Measurements from ENCODE around the gene DARS1.
"Not testable (repeated sequence)": the region's sequence is repeated elsewhere in the genome, so short reads cannot be mapped to it uniquely, and the experiment has no call there.

The DARS1 gene

GRCh38 chr2:135975702-135976101, 9.7 kb downstream of the DARS1 start:
- DNase-seq, result no peak

DNA sequence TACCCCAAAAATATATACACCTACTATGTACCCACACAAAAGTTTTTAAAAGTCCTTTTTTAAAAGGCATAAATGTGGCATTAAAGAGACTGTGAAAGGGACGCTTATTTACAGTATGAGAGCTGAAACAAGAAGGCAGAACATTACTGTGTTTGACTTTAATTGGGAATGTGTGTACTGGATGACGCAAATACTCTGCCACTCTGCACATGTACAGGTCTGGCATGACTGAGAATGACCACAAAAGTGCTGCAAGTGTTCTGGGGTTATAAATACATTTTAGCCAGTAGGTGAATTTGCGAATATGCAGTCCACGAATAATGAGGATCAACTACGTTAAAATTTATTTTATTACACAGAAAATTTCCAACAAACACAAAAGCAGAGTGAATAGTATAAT, 11.4 kb downstream of the DARS1 start:
- no peak for DNase-seq

DNA sequence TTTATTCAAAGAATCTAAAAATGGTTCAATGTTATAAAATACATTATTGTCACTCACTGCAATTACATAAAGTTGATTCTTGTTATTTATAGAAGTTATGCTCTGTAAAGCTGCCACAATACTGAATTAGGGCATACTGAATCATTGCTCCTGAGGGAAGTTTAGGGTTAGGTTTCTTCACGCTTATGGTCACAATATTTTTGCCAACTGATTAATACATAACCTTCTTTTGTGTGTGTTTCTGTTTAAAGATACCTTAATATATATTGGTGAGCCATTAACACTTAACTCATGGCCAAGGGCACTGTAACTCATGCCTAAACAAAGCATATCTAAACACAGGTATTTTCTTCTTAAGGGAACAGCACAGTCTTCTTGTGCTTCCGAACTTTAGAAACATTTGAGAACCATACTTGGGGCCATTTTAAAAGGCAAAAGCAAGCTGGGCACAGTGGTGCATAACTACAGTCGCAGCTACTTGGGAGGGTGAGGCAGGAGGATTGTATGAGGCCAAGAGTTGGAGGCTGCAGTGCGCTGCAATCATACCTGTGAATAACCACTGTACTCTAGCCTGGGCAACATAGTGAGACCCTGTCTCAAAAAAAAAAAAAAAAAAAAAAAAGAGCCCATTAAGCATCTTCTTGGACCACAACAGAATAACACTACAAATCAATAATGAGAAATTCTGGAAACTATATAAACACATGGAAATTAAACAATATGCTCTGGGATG, 15.6 kb downstream of the DARS1 start:
- no peak for DNase-seq

DNA sequence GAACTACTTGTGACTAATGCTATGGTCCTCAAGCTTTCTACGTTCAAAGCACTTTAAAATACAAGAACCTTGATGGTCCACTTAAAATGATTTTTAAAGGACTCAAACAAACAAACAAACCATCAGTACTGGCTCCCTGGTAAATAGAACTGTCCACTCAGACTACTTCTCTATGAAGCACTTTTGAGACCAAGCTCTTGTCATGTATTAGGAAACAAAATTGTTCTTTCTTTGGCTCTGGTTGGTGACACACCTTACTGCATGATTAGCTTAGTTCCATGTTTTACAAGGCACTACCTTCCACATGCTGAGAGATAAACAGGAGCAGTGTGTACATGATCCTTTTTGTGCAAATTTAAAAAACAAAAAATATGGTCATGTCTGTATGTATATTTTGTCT, 19.7 kb downstream of the DARS1 start:
- DNase-seq, result no peak

DNA sequence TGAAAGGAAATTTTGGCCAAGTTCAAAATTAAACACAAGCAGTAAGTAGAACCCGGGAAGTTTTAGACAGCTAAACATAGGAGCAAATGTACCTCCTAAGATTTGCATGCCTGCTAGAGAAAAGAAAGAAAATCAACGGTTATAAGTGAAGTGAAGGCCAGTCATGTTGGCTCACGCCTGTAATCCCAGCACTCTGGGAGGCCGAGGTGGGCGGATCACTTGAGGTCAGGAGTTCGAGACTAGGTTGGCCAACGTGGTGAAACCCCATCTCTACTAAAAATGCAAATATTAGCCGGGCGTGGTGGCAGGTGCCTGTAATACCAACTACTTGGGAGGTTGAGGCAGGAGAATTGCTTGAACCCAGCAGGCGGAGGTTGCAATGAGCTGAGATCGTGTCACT, 21.0 kb downstream of the DARS1 start:
- DNase-seq, result not testable (repeated sequence)

- DNase-seq, result no peak
Measured at GRCh38 chr2:135963841-135964240, 21.6 kb downstream of the DARS1 start.

GRCh38 chr2:135962366-135963123, 22.9 kb downstream of the DARS1 start:
- DNase-seq, result peak in 1 of 2 donors; percentile 8

DNA sequence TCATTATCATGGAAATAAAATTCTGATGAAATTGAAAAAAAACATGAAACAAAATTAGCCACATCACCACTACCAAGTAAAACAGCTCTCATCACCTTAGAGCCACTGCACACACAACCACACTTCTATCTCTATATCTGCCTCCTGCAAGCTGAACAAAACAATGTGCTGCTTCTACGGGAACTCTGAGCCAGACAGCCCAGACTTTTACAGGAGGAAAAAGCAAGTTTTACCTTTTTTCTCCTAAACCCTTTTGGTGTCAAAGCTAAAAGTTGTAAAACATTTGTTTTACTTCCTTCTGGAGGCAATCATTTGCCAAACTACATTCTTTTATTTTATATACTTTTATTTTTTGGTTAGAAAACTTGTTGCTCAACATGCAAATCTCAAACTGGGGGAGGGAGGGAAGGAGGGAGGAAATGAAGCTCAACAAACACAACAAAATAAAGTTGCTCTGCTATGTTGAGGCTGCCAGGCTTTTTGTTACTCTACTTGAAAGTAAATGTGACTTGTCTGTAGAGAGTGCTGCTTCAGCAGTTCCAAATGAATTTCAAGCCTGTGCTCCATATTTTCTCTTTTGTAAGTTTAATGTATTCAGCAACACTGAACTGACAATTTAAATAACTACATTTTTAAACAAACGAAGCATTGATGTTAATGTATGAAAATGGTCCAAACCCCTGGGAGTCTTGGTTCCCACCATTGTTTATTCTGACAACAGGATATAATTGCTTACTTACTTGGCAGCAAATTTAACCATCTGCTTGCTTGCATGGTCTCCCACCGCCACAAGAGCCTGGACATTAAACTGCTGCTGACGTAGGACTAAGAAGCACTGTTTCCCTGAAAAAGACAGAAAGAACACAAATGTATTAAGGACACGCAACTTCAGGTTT, 24.5 kb downstream of the DARS1 start:
- peak; percentile 18 to 26 for DNase-seq

- no peak for DNase-seq
Measured at GRCh38 chr2:135960150-135960549, 25.3 kb downstream of the DARS1 start.

DNA sequence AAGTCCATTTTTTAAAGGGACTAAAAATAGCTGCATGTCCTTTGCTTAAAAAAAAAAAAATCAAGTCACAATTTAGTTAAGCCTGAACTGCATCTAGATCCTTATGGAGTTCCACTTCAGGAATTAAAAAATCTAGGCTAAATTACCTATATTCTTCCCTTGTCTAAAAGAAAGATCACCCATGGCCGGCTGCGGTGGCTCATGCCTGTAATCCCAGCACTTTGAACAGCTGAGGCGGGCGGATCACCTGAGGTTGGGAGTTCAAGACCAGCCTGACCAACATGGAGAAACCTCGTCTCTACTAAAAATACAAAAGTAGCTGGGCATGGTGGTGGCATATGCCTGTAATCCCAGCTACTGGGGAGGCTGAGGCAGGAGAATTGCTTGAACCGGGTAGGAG, 26.5 kb downstream of the DARS1 start:
- DNase-seq, result not testable (repeated sequence)

DNA sequence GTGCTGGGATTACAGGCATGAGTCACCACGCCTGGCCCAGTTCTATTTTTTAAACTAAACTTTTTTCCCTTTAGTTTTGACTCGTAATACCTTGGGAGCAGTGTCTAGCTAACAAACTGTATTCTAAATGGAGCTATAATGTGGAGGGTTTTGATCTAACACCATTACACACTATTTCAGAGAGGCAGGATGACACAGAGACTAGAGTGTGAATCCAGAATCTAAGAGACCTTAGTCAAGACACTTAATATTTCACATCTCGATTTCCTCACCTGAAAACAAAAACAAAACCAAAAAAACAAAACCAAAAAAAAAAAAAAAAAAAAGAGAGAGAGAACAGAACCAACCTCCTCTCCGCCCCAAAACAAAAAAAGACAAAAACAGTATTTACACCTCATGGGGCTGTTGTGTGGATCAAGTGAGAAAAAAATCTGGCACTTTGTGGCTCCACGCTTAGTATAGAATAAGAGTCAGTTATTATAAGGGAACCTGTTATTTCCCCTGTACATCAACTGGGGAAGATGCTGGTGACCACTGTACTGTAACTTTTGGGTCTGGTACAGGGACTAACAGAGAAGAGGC, 31.3 kb downstream of the DARS1 start:
- DNase-seq, result no peak

GRCh38 chr2:135952891-135953290, 32.5 kb downstream of the DARS1 start:
- DNase-seq, result no peak

GRCh38 chr2:135951041-135951583, 34.3 kb downstream of the DARS1 start:
- DNase-seq, result no peak

GRCh38 chr2:135949451-135950234, 35.8 kb downstream of the DARS1 start:
- no peak for DNase-seq

- DNase-seq, result peak; percentile 15 to 18
Measured at GRCh38 chr2:135948642-135949355, 36.6 kb downstream of the DARS1 start.

GRCh38 chr2:135948141-135948540, 37.3 kb downstream of the DARS1 start:
- no peak for DNase-seq

GRCh38 chr2:135947483-135947882, 37.9 kb downstream of the DARS1 start:
- DNase-seq, result no peak

GRCh38 chr2:135945526-135945925, 39.9 kb downstream of the DARS1 start:
- DNase-seq, result no peak

- DNase-seq, result no peak
Measured at GRCh38 chr2:135944625-135945024, 40.8 kb downstream of the DARS1 start.

DNA sequence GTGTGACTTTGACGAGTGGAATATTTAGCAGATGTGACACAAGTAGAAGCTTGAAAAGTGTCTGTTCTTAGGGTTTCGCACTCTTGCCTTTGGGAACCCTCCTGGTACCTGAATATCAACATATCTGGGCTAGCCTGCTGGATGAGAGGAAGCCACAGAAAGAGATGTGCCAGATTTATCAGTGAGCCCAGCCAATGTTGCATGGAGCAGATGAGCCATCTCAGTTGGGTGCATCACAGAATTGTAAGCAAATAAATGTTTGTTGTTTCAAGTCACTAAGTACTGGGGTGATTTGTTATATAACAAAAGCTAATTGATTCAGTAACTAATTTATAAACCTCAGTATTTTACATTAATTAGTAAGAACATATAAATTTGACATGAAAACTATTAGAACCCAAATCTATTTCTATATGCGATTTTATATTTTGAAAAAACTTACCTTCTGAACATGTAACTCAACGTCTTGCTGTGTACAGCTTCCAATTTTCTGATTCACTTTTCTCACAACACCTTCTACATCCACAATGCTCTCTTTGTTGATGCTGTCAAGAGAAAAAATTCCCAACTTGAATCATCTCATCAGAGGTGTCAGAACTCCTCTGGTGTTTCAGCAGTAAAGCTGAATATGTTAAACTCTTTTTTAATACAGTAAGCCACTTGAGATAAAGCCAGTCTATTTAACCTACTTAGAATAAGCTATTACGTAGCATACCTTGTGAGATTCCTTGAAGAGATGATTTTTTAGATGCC, 42.3 kb downstream of the DARS1 start:
- no peak for DNase-seq

Measured in activated CD4-positive, alpha-beta T cell treated with anti-CD3 and anti-CD28 coated beads for 4 hours (primary cell).